Activated gamma-delta T cell treated with Interleukin-2 at 50 U/mL for 16 hours (primary cell): ENCODE measurements around the gene CCL16.

Experiments used
- DNase-seq: peaks from one replicate; pipeline ENCODE4 v3.0.0-alpha.2; 2020

Gene CCL16

DNA sequence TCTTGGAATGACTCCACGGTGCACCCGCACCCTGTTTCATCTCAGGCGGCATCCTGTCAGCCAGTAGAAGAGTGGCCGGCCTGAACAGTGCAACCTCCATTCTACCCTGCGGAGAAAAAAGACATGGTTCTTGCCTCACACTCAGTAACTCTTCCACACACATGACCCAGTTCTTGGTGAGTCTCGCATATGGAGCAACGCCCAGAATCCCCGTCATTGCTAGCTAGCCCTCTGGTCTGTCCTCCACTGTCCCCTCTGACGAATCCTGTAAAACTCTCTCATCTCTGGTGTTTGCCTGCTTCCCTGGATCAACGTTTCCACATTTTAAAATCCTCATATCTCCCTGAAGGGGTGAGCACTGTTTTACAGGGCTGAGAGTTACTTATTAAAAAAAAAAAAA, 46.5 kb downstream of the CCL16 start:
- no peak for DNase-seq

DNA sequence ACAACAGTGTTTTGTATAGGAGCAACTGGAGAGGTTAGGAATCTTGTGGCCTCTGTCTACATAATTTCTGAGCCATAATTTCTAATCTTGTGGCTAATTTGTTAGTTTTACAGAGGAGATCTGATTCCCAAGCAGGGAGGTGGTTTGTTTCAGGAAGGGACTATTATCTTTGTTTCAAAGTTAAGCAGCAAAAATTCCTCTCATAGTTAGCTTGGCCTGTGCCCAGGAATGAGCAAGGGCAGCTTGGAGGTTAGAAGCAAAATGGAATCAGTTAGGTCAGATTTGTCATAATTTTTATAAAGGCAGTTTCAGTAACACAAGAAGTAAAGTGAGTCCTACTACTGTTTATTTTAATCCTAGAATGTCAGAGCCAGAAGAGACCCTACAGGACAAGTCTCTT, 48.7 kb downstream of the CCL16 start:
- DNase-seq = no peak

DNA sequence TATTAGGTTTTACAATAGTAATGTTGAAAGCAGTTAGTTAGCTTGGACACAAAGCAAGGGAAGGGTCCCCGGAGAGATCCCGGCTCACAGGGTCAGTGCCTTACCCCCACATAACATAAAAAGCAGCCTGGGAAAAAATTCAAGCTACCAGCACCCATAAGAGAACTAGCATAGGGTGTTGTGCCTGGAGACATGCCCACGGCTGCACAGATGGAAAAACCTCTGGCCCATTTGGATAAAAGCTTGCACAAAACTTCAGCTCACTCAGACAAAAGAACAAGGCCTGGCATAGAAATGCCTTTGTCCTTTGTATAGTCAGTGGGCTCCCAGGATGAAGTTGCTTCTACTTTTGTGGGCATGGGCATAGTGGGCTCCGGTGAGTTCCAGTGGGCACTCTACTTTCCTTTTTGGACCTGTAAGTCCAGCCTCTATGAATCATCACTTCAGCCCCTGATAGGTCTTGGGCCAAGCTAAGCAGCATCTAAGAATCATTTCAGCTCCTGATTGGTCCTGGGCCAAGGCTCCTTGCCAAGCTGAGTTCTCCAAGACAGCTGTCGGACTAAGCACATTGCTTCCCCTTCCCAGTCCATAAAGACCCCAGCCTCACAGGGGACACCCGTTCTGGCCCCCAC, 49.4 kb downstream of the CCL16 start:
- no peak for DNase-seq

DNA sequence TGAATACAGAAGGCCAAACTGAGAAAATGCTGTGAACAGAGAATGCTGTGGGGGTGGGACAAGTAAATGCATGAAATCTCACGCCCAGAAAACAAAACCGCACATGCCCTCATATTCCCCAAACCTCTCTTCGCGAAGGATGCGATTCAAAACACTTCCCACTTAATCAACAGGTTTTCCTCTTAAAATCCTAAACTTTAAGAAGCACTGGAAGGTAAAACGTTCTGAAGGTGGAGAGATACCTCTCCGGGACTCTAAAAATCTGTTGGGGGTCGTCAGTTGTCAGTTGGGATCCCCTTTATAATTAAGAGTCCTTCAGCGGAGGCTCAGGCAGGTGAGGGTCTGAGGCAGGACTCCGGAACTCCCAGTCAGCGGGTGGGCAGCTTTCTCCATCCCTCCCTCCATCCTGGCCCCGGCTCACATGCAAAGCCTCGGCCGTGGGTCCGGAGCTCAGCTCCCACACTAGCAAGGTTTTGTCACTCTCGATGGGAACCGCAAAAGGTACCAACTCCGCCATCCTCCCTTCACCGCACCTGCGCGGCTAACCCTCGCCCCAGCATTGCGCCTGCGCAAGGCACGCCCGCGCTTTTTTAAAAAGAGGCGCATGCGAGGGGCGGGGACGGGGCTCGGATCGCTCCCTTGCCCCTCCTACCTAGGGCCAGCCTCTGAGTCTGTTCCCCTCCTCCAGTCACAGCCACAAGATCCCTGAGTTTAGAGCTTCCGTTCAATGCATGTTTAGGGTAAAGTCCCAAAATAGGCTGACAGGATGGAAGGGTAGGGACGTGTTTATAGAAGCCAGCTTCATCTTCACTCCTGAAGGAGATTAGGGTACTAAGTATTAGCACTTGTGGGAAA, 50.9 kb downstream of the CCL16 start, which contains the start of gene RDM1:
TSS of gene RDM1 (minus strand) at position 563 of the 855 bp plus-strand sequence. CDS start at position 517, 46 bp downstream.
- DNase-seq = peak; percentile 81

DNA sequence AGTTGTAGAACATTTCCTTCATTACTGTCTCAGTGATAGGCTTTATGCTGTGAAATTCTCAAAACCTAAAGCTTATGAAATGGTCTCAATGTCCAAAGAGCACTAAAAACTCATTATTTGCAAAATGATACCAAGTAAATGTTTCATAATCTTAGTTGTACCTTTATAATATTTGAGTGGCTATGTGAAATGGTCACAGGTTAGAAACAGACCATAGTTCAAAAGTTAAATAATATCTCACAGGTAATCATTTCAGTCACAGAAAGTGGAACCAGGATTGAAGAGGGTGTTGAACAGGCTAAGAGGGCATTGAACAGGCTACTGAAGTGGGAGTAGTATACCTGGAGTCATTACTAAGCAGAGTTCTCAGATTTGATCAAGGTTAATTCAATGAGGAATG, 53.6 kb downstream of the CCL16 start:
- no peak for DNase-seq
